ENCODE results near the gene RXRA.

RXRA gene

DNA sequence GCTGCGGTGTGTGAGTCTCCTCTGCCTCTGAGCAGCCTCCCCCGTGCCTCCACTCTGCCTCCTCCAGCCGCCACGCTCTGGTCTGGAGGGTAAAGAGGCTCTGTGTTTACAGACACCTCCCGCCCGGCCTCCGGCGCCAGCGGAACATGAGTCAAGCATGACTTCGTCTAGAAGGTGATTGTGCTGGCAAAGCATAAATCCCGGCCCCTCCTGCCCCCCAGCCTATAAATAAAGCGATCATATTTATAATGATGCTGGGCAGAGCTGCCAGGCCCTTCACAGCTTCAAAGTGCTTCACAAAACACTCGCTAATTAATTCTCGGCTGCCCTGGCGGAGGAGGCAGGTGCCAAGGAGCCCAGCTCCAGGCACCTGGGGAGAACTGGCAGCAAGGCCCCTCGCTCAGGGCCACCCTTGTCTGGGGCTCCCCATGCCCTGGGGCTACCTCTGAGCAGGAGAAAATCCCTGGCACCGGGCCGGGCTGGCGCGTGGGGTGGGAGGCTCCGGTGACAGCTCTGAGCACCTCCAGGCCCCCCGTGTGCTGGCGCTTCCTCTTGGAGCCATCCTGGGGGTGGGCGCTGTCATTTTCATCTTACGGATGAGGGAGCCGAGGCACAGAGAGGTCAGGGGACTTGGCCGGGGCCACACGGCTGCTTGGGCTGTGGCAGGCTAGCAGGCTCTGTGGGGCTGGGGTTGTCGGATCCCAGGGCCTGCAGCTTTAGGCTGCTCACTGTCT is 87.8 kb downstream of the RXRA start:
- Histone ChIP-seq H3K27me3 (ENCODE audit: insufficient read depth, low read length) (no peaks in the 10 kb centered on the region), H2AFZ (ENCODE audit: low read depth, low read length) (no peak overlapping the region), H3K9me3 (ENCODE audit: low read length) (no peaks in the 10 kb centered on the region), H3K36me3 (ENCODE audit: insufficient read depth, low read length) (no peaks in the 10 kb centered on the region), H3K4me3 (ENCODE audit: low read length) (no peak overlapping the region), H3K4me1 (ENCODE audit: insufficient read depth, low read length) (no peaks in the 10 kb centered on the region)

DNA sequence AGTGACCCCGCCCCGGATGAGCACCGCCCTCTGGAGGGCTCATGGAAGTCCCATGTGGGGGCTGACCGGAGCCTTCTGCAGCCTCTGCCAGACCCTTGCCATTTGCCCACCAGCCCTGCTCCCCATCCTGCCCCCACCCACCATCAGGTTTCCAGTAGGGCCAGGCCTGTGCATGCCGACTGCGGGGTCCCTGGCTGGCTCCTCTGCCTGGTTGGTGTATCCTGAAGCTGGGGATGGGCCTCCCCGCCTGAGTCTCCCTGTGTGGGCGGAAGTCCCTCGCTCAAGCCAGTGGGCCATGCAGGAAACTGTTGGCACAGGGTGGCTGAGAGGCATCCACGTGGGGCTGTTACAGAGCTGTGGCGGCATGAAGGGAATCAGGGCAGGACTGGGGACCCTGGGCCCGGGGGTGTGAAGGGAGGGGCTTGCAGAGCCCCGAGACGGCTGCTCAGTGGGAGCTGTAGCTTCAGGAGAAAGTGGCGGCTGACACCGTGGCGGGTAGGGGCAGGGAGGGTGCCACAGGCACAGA is 88.7 kb downstream of the RXRA start:
- no peak overlapping the region for H2AFZ ChIP-seq (ENCODE audit: low read depth, low read length)
- no peaks in the 10 kb centered on the region for H3K4me1 ChIP-seq (ENCODE audit: insufficient read depth, low read length)
- H3K36me3 ChIP-seq (ENCODE audit: insufficient read depth, low read length) = no peaks in the 10 kb centered on the region
- no peak overlapping the region for H3K4me3 ChIP-seq (ENCODE audit: low read length)
- no peaks in the 10 kb centered on the region for H3K9me3 ChIP-seq (ENCODE audit: low read length)
- no peaks in the 10 kb centered on the region for H3K27me3 ChIP-seq (ENCODE audit: insufficient read depth, low read length)

DNA sequence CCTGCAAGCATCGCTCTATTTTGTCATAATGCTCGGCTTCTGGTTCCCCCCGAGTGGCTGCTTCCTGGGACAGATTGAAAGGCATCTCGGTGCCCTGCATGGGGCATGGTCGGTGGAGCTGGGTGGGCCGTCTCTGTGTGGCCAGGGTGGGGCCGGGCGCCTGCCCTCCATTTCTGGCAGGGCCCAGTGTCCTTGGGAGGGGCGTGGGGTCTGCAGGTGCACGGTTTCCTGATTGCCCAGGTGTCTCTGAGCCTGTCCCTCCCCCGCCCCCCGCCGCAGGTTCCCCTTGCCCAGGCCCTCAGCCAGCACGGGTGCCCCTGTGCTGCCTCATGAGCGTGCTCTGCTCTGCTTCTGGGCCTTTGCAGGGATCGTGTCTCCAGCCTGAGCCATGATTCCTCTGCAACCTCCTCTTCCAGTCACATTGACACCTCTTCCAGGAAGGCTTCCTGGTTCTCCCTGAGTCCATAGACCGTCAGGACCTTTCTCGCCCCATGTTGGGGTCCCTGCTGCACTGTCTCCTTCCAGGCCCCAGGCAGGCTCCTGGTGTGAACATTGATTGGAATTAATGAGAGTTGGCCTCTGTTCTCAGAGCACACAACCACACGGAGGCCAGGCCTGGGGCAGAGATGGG is 90.2 kb downstream of the RXRA start:
- H3K36me3 ChIP-seq (ENCODE audit: insufficient read depth, low read length) = peaks cover under 1% of the 10 kb centered on the region
- H3K4me3 ChIP-seq (ENCODE audit: low read length) = no peak overlapping the region
- H3K4me1 ChIP-seq (ENCODE audit: insufficient read depth, low read length) = no peaks in the 10 kb centered on the region
- no peaks in the 10 kb centered on the region for H3K9me3 ChIP-seq (ENCODE audit: low read length)
- H2AFZ ChIP-seq (ENCODE audit: low read depth, low read length) = no peak overlapping the region
- H3K27me3 ChIP-seq (ENCODE audit: insufficient read depth, low read length) = no peaks in the 10 kb centered on the region

DNA sequence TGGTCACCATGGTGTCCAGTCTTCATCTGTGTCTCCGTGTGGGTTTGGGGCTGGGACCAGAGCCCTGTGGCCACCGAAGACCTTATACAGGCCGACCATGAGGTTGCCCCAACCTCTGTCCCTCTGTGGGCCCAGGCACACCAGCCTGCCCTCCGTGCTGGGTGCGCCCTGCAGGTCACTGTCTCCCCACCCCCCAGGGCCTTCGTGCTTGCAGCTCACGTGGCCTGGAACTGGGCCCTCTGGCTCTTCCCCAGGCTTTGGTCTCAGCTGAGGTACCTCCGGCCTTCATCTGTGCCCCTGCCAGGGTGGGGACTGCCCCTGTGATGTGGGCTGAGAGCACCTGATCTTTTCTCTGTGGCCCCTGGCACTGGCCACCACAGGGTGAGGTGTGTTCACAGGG is 92.1 kb downstream of the RXRA start:
- no peaks in the 10 kb centered on the region for H3K9me3 ChIP-seq (ENCODE audit: low read length)
- no peaks in the 10 kb centered on the region for H3K27me3 ChIP-seq (ENCODE audit: insufficient read depth, low read length)
- H3K4me3 ChIP-seq (ENCODE audit: low read length) = no peak overlapping the region
- H3K36me3 ChIP-seq (ENCODE audit: insufficient read depth, low read length) = peaks cover 10% of the 10 kb centered on the region
- no peaks in the 10 kb centered on the region for H3K4me1 ChIP-seq (ENCODE audit: insufficient read depth, low read length)
- no peak overlapping the region for H2AFZ ChIP-seq (ENCODE audit: low read depth, low read length)

DNA sequence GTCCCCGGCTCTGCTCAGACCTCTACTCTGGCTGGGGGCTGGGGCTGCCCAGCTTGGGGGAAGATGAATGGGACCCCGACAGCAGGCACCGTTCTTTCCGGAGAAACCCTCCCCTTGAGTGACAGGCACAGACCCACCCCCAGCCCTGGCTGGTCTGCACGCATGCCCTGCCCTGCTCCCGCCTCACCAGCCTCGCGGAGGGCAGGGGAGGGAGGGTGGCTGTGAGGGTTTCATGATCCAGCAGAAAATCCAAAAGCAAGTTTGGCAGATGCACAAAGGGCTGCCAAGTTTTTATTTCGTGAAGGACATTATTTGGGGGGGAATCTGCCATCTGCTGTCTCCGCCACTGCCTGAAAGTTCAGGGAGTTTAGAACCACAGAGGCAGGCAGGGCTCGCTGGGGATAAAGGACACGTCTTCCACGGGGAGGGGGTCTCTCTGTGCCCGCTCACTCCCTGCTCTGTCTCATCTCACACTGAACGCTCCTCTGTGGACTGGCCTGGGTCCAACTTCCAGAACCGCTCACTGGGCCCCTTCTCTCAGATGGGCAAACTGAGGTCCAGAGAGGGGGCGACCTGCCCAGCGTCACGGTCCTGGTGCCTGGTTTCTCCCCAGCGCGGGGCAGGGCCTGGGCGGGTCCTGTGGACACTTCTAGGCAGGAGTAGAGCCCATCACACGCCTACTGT is 92.9 kb downstream of the RXRA start:
- Histone ChIP-seq H3K27me3 (ENCODE audit: insufficient read depth, low read length) (no peaks in the 10 kb centered on the region), H2AFZ (ENCODE audit: low read depth, low read length) (no peak overlapping the region), H3K4me1 (ENCODE audit: insufficient read depth, low read length) (no peaks in the 10 kb centered on the region), H3K4me3 (ENCODE audit: low read length) (no peak overlapping the region), H3K9me3 (ENCODE audit: low read length) (no peaks in the 10 kb centered on the region), H3K36me3 (ENCODE audit: insufficient read depth, low read length) (peaks cover 10% of the 10 kb centered on the region)

DNA sequence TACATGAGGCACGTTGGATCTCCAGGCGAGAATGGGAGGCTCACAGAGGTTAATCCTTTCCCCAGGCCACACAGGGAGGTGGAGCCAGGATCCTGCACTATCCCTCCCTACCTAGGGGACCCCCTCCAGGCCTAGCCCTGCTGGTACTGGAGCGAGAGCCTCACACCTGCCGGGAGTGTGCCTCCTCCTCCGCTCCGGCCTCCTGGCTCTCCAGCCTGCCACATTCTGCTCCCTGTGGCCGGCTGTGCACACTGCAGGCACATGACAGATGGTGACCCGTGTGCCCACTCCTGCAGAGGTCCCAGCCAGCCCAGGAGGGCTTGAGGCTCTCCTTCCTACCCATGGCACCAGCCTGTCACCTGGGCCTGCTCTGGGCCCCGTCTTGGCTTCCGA is 93.4 kb downstream of the RXRA start:
- Histone ChIP-seq H3K4me3 (ENCODE audit: low read length) (no peak overlapping the region), H3K27me3 (ENCODE audit: insufficient read depth, low read length) (no peaks in the 10 kb centered on the region), H2AFZ (ENCODE audit: low read depth, low read length) (no peak overlapping the region), H3K4me1 (ENCODE audit: insufficient read depth, low read length) (no peaks in the 10 kb centered on the region), H3K36me3 (ENCODE audit: insufficient read depth, low read length) (peaks cover 10% of the 10 kb centered on the region), H3K9me3 (ENCODE audit: low read length) (no peaks in the 10 kb centered on the region)

DNA sequence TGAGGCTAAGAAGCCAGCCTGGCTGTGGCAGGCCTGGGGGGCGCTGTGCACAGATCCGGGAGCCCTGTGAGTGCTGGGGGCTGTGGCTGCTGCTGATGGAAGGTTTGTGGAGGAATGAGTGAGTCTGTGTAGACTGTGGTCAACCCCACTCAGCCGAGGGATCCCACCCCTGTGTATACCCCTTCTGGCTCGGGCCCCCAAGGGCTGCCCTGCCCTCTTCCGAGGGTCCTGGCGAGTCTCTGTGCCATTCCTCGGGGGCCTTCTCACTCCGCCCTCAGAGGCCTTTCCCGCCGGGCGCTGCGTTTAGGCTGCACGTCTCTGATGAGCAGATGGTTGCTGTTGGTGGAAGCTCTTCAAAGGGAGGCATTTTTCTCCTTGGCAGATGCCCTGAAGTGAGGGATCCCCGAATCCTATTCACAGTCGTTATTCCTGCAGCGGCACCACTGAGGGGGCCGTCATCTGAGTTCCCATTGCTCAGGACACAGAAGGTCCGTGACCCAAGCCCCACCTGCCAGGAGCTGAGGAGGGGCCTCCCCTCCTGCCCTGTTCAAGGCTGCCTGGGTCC is 94.1 kb downstream of the RXRA start:
- no peaks in the 10 kb centered on the region for H3K27me3 ChIP-seq (ENCODE audit: insufficient read depth, low read length)
- no peak overlapping the region for H2AFZ ChIP-seq (ENCODE audit: low read depth, low read length)
- H3K9me3 ChIP-seq (ENCODE audit: low read length) = no peaks in the 10 kb centered on the region
- no peaks in the 10 kb centered on the region for H3K4me1 ChIP-seq (ENCODE audit: insufficient read depth, low read length)
- no peak overlapping the region for H3K4me3 ChIP-seq (ENCODE audit: low read length)
- H3K36me3 ChIP-seq (ENCODE audit: insufficient read depth, low read length) = peaks cover 10% of the 10 kb centered on the region

DNA sequence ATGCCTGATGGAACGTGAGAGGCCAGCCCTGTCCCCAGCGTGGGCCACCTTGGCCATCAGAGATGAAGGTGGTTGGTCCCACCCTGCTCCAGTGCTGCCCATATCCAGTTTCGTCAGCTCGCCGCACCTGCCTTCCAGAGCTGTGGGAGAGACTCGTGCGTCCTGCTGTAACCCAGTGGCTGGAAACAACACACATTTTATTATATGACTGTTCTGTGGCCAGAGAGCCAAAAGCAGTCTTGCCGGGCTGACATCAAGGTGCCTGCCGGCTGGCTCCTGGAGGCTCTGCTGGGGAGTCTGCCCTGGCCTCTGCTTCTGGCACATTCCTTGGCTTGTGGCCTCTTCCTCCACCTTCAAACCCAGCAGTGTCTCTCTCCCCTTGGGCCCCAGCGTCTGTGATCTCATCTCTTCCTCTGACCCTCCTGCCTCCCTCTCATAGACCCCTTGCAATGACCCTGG is 94.7 kb downstream of the RXRA start:
- Histone ChIP-seq H2AFZ (ENCODE audit: low read depth, low read length) (no peak overlapping the region), H3K4me3 (ENCODE audit: low read length) (no peak overlapping the region), H3K4me1 (ENCODE audit: insufficient read depth, low read length) (no peaks in the 10 kb centered on the region), H3K36me3 (ENCODE audit: insufficient read depth, low read length) (peaks cover 10% of the 10 kb centered on the region), H3K9me3 (ENCODE audit: low read length) (no peaks in the 10 kb centered on the region), H3K27me3 (ENCODE audit: insufficient read depth, low read length) (no peaks in the 10 kb centered on the region)

DNA sequence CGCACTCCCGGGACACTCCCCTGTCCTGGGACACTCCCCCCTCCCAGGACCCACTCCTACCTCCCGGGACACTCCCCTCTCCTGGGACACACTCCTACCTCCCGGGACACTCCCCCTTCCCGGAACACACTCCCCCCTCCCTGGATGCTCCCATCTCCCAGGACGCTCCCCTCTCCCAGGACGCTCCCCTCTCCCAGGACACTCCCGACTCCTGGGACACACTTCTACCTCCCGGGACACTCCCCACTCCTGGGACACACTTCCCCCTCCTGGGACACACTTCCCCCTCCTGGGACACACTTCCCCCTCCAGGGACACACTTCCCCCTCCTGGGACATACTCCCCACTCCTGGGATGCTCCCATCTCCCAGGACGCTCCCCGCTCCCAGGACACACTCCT is 95.6 kb downstream of the RXRA start:
- Histone ChIP-seq H3K27me3 (ENCODE audit: insufficient read depth, low read length) (no peaks in the 10 kb centered on the region), H3K4me1 (ENCODE audit: insufficient read depth, low read length) (no peaks in the 10 kb centered on the region), H2AFZ (ENCODE audit: low read depth, low read length) (no peak overlapping the region), H3K9me3 (ENCODE audit: low read length) (no peaks in the 10 kb centered on the region), H3K36me3 (ENCODE audit: insufficient read depth, low read length) (peaks cover 10% of the 10 kb centered on the region), H3K4me3 (ENCODE audit: low read length) (no peak overlapping the region)

DNA sequence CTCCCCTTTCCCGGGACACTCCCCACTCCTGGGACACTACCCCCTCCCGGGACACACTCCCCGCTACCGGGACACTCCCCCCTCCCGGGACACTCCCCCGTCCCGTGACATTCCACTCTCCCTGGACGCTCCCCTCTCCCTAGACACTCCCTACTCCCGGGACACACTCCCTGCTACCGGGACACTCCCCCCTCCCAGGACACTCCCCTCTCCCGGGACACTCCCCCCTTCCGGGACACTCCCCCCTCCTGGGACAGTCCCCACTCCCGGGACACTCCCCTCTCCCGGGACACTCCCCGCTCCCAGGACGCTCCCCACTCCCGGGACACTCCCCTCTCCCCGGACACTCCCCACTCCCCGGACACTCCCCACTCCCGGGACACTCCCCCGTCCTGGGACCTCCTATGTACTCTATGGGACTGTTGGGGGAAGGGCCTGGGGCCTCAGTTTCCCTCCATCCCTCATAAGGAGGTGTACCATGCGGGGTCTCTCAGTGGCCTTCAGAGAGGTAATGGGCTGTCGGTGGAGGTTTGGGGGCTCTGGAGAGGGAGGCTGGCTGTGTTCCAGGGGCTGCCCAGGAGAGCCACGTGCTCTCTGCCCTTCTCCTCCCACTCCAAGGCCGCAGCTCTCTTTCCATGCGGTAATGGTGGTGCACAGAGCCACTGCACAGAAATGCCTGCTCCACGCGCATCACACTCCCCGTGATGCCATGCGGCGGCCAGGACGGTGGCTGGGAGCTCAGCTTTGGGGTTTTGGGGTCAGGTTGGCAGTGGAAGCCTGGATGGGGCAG is 96.2 kb downstream of the RXRA start:
- Histone ChIP-seq H3K27me3 (ENCODE audit: insufficient read depth, low read length) (no peaks in the 10 kb centered on the region), H3K4me3 (ENCODE audit: low read length) (no peak overlapping the region), H3K36me3 (ENCODE audit: insufficient read depth, low read length) (peaks cover 10% of the 10 kb centered on the region), H3K9me3 (ENCODE audit: low read length) (no peaks in the 10 kb centered on the region), H3K4me1 (ENCODE audit: insufficient read depth, low read length) (no peaks in the 10 kb centered on the region), H2AFZ (ENCODE audit: low read depth, low read length) (no peak overlapping the region)

DNA sequence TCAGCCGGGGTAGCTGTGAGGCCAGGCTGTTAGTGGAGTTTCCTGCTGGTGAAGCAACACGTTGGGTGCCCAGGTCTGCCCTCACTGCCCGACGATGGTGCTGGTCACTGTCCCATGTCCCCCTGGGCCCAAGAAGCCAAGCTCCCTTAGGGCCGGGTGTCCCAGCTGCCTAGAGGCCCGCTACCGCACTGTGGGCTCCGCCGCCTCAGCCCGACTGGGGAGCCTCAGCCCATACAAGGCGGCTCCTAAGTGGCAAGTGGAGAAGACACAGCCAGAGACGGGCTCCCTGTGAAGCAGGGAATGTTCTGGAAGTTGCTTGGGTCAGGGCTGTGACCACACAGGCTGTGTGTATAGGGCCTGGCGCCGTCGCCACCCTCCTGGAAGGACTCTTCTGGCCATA is 96.9 kb downstream of the RXRA start:
- Histone ChIP-seq H2AFZ (ENCODE audit: low read depth, low read length) (no peak overlapping the region), H3K4me1 (ENCODE audit: insufficient read depth, low read length) (no peaks in the 10 kb centered on the region), H3K27me3 (ENCODE audit: insufficient read depth, low read length) (no peaks in the 10 kb centered on the region), H3K36me3 (ENCODE audit: insufficient read depth, low read length) (peaks cover 10% of the 10 kb centered on the region), H3K4me3 (ENCODE audit: low read length) (no peak overlapping the region), H3K9me3 (ENCODE audit: low read length) (no peaks in the 10 kb centered on the region)

DNA sequence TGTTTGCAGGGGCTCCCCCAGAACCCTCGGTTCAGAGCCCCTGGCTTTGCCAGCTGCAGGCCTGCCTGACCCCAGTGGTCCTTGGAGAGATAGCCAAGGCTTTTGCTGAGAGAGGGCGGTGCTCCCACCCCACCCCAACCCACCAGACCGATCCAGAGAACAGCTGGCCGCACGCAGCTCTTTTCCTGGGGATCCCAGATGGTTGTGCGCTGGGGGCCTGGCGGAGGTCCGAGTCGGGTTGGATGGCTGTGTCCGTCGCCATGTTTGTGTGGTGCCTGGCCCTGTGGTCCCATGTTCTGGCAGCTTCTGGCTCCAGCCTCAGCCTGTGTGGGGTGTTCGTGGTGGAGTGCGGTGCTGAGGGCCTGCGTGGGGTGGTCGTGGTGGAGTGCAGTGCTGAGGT is 97.5 kb downstream of the RXRA start:
- no peaks in the 10 kb centered on the region for H3K4me1 ChIP-seq (ENCODE audit: insufficient read depth, low read length)
- no peak overlapping the region for H3K4me3 ChIP-seq (ENCODE audit: low read length)
- no peak overlapping the region for H2AFZ ChIP-seq (ENCODE audit: low read depth, low read length)
- H3K36me3 ChIP-seq (ENCODE audit: insufficient read depth, low read length) = peaks cover 10% of the 10 kb centered on the region
- no peaks in the 10 kb centered on the region for H3K9me3 ChIP-seq (ENCODE audit: low read length)
- H3K27me3 ChIP-seq (ENCODE audit: insufficient read depth, low read length) = no peaks in the 10 kb centered on the region
